ENCODE measurements around the gene WFIKKN1.

WFIKKN1 gene

DNA sequence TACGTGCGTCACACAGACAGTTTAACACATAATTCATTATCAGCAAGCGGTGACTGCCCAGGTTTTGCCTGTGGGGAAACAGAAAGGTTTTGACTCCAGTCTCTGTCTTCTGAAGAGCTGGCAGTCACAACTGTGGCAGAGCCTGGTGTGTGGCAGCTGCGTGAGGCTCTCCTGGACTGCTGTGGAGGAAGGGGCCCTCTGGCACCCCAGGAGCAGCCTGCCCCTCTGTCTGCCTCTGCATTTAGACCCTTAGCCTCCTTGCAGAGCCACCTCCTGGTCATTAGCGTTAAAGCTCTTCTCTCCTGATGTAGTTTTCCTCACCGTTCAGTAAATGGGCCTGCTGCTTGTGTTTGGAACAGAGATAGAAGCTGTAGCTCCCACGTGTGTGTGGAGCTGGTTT lies 30.0 kb upstream of the WFIKKN1 start:
- ChIA-PET CTCF (interaction anchor here (1.0 kb wide), 1 partner anchor 11 kb away, joined by 4 read pairs; no protein-coding TSS in a partner anchor), POLR2A (no interaction called here)
- DNase-seq (ENCODE audit: extremely low spot score): no peak
- TF ChIP-seq, protein P1, sequence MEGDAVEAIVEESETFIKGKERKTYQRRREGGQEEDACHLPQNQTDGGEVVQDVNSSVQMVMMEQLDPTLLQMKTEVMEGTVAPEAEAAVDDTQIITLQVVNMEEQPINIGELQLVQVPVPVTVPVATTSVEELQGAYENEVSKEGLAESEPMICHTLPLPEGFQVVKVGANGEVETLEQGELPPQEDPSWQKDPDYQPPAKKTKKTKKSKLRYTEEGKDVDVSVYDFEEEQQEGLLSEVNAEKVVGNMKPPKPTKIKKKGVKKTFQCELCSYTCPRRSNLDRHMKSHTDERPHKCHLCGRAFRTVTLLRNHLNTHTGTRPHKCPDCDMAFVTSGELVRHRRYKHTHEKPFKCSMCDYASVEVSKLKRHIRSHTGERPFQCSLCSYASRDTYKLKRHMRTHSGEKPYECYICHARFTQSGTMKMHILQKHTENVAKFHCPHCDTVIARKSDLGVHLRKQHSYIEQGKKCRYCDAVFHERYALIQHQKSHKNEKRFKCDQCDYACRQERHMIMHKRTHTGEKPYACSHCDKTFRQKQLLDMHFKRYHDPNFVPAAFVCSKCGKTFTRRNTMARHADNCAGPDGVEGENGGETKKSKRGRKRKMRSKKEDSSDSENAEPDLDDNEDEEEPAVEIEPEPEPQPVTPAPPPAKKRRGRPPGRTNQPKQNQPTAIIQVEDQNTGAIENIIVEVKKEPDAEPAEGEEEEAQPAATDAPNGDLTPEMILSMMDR (IDR thresholded peaks at IDR 0.05; ENCODE audit: control extremely low read depth, extremely low read depth, low read depth, missing control alignments): peak; percentile 35

DNA sequence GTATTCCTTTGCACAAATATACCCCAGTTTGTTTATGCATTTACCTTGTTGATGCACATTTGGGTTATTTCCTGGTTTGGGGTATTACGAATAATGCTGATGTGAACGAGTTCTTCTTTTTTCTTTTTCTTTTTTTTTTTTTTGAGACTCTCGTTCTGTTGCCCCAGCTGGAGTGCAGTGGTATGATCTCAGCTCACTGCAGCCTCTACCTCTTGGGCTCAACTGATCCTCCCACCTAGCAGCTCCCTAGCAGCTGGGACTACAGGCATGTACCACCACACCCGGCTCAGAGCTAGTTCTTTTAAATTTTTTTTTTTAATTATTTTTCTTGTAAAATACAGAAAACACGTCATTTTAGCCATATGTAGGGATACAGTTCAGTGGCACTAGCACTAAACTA lies 26.9 kb upstream of the WFIKKN1 start:
- POLR2A ChIA-PET: interaction anchor here (0.7 kb wide), 1 partner anchor 63 kb away, joined by 3 read pairs; no protein-coding TSS in a partner anchor
- DNase-seq (ENCODE audit: extremely low spot score): no peak
- CTCF ChIA-PET: no interaction called here
- TF ChIP-seq, protein P1 (IDR thresholded peaks at IDR 0.05; ENCODE audit: control extremely low read depth, extremely low read depth, low read depth, missing control alignments): no peak

DNA sequence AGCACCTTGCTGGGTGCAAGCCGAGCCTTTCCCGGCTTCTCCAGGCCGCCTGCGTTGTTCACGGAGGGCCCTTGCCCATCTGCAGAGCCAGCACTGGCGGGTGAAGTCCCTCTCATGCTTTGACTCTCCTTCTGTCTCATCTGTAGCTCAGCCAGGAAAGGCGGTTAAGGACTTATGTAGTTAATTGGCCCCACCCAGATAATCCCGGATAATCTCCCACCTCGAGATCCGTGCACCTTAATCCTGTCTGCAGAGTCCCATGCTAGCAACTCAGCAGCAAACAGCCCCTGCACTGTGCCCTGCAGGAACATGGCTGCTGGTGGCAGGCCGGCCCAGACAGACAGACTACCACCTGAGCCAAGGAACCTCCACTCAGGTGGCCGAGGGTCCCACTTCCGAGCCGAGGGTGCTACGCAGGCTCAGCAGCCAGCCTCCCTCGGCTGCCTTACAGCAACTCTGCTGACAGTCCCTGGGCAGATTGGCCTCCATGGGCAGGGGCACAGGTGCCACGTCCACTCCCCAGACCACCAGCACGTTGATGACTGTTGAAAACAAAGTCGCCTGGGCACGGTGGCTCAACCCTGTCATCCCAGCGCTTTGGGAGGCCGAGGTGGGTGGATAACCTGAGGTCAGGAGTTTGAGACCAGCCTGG lies 24.0 kb upstream of the WFIKKN1 start:
- CTCF ChIA-PET: no interaction called here
- no peak for DNase-seq (ENCODE audit: extremely low spot score)
- POLR2A ChIA-PET: no interaction called here
- TF ChIP-seq, protein P1 (IDR thresholded peaks at IDR 0.05; ENCODE audit: control extremely low read depth, extremely low read depth, low read depth, missing control alignments): no peak

DNA sequence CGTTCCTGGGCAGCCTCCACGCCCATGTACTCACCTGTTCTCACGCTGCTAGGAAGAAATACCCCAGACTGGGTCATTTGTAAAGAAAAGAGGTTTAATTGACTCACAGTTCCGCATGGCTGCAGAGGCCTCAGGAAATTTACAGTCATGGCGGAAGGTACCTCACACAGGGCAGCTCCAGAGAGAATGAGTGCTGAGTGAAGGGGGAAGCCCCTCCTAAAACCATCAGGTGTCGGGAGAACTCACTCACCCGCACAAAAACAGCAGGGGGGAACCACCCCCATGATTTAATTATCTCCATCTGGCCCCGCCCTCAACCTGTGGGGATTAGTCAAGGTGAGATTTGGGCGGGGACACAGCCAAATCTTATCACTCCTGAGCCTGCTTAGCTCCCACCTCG lies 22.8 kb upstream of the WFIKKN1 start:
- DNase-seq (ENCODE audit: extremely low spot score): no peak
- TF ChIP-seq, protein P1 (IDR thresholded peaks at IDR 0.05; ENCODE audit: control extremely low read depth, extremely low read depth, low read depth, missing control alignments): no peak
- CTCF ChIA-PET: interaction anchor here (1.1 kb wide), 1 partner anchor 9 kb away, joined by 3 read pairs; no protein-coding TSS in a partner anchor
- POLR2A ChIA-PET: no interaction called here

DNA sequence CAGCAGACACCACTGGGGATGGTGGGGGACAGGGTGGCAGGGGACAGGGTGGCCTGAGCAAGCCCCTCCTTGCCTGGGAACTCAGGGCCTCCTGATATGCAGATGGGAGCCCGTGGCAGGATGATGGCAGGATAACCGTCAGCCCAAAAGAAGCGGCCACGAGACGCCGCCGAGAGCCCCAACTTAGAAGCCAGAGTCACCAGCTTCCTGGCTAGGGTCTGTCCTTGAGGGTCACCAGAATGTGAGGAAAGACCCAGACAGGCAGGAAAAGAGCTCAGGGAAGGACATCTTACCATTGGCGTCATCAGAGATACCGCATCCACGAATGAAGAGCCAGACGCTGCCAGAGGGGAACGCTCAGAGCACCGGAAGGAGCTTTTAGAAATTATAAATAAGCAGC lies 21.5 kb upstream of the WFIKKN1 start:
- TF ChIP-seq, protein P1 (IDR thresholded peaks at IDR 0.05; ENCODE audit: control extremely low read depth, extremely low read depth, low read depth, missing control alignments): no peak
- CTCF ChIA-PET: interaction anchor here (1.1 to 1.5 kb wide), 2 partner anchors 10 to 11 kb away, joined by 3 to 6 read pairs; no protein-coding TSS in a partner anchor
- POLR2A ChIA-PET: no interaction called here
- no peak for DNase-seq (ENCODE audit: extremely low spot score)

DNA sequence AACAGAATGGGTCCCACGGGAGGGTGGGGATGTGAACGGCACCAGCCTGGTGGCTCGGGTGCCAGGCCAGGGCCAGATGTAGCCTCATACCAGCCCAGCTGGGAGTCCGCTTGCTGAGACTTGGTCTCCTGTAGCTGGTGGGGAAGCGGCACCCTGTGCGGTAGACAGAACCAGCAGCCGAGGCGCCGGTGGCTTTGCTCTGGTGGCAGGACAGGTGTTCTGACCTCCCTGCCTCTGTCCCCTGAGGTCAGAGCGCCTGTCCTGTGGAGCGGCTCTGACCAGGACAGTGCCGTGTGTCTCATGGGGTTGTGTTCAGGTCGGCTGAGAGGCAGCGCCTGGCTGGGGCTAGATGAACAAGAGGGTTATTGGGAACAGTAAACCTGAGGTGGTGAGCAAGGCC lies 20.8 kb upstream of the WFIKKN1 start:
- no peak for DNase-seq (ENCODE audit: extremely low spot score)
- POLR2A ChIA-PET: no interaction called here
- TF ChIP-seq, protein P1 (IDR thresholded peaks at IDR 0.05; ENCODE audit: control extremely low read depth, extremely low read depth, low read depth, missing control alignments): no peak
- CTCF ChIA-PET: interaction anchor here (1.1 to 1.5 kb wide), 2 partner anchors 11 kb away, joined by 6 read pairs; no protein-coding TSS in a partner anchor
